ENCODE data around the gene WDR11.

WDR11 gene

DNA sequence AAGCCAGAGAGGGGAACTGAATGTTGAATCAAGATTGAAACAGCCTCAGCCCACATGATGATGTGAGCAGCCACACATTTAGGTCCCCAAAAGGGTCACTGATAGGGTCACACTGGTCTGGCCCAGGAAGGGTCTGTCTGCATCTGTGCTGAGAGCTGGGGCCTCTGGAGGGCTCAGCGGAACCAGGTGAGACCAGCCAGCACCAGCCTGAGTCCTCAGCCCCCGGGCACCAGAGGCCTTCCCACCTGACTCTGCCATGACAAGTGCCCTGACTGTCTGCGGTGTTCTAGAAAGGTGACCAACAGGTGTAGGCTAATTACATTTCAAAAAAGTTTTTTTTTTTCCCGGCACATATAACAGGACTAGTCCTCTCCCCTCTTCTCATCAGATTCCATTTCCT, 76.2 kb downstream of the WDR11 start:
- H2AFZ ChIP-seq (ENCODE audit: low read depth, low read length): no peak overlapping the region
- no peak overlapping the region for H2AK5ac ChIP-seq (ENCODE audit: low read length, severe bottlenecking)
- H3K9me3 ChIP-seq (ENCODE audit: control insufficient read depth, low read length): no peaks in the 10 kb centered on the region
- 72% methylated on average over 4 of the region's 4 CpGs for WGBS
- H4K8ac ChIP-seq (ENCODE audit: low read length): no peak overlapping the region
- no peak overlapping the region for H3K9ac ChIP-seq (ENCODE audit: low read length)
- no peak overlapping the region for H2BK15ac ChIP-seq (ENCODE audit: low read depth, poor library complexity, severe bottlenecking)
- peaks cover 0 to 5% of the 10 kb centered on the region in 2 experiments for H3K27me3 ChIP-seq (ENCODE audit: control insufficient read depth in 1 of 2, insufficient read depth in 1 of 2, low read length in 2 of 2)
- no peak overlapping the region for H3K4me3 ChIP-seq (ENCODE audit: insufficient read depth in 1 of 2, low read depth in 1 of 2, low read length in 2 of 2)
- no peak overlapping the region for H2BK12ac ChIP-seq (ENCODE audit: low read length in 2 of 2)
- no peak overlapping the region for H2BK120ac ChIP-seq (ENCODE audit: low read depth, low read length)
- no peak for DNase-seq
- H3K79me1 ChIP-seq (replicated peaks; ENCODE audit: low read length, poor library complexity, severe bottlenecking): no peaks in the 10 kb centered on the region
- no peak overlapping the region for H2BK5ac ChIP-seq (ENCODE audit: low read depth, low read length, poor library complexity, severe bottlenecking)
- H3K14ac ChIP-seq (ENCODE audit: low read length in 2 of 2): no peak overlapping the region
- no peak overlapping the region for H3K23ac ChIP-seq (ENCODE audit: low read length in 2 of 2)
- no peaks in the 10 kb centered on the region for H3K36me3 ChIP-seq (ENCODE audit: control insufficient read depth in 1 of 2, insufficient read depth in 2 of 2, low read depth in 1 of 2, low read length in 2 of 2)
- no peaks in the 10 kb centered on the region for H3K4me1 ChIP-seq (ENCODE audit: control insufficient read depth, insufficient read depth, low read depth, low read length)
- H3K27ac ChIP-seq (ENCODE audit: low read length, poor library complexity, severe bottlenecking): no peak overlapping the region
- H3K4ac ChIP-seq (ENCODE audit: low read depth in 1 of 2, low read length in 2 of 2): no peak overlapping the region
- no peak overlapping the region for H4K91ac ChIP-seq (ENCODE audit: low read length)
- H3K4me2 ChIP-seq (ENCODE audit: low read length, poor library complexity, severe bottlenecking): no peak overlapping the region
- H3K18ac ChIP-seq (ENCODE audit: low read depth in 1 of 2, low read length in 2 of 2): no peak overlapping the region

DNA sequence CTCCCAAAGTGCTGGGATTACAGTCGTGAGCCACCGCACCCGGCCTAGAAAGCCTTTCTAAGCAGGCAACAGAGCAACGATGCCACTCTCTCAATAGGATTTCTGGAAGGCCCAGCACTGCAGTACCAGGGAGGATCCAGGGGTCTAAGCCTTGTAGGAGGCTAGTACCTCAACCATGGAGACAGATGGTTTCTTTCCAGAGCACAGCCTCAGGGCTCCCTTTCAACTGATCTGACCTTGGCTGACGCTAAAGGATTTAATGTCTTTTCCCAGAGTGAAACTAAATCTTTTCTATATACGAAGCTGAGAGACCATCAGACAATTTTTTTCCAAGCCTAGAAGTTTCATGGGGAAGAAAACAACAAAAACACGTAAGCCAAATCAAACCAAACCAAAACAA, 78.0 kb downstream of the WDR11 start:
- Histone ChIP-seq H3K18ac (ENCODE audit: low read depth in 1 of 2, low read length in 2 of 2) (no peak overlapping the region), H2BK12ac (ENCODE audit: low read length in 2 of 2) (no peak overlapping the region), H3K4ac (ENCODE audit: low read depth in 1 of 2, low read length in 2 of 2) (no peak overlapping the region), H4K8ac (ENCODE audit: low read length) (no peak overlapping the region), H2AFZ (ENCODE audit: low read depth, low read length) (no peak overlapping the region), H2BK15ac (ENCODE audit: low read depth, poor library complexity, severe bottlenecking) (no peak overlapping the region), H3K27me3 (ENCODE audit: control insufficient read depth in 1 of 2, insufficient read depth in 1 of 2, low read length in 2 of 2) (peaks cover 0 to 5% of the 10 kb centered on the region in 2 experiments), H3K4me2 (ENCODE audit: low read length, poor library complexity, severe bottlenecking) (no peak overlapping the region), H3K23ac (ENCODE audit: low read length in 2 of 2) (no peak overlapping the region), H3K27ac (ENCODE audit: low read length, poor library complexity, severe bottlenecking) (no peak overlapping the region), H3K4me3 (ENCODE audit: insufficient read depth in 1 of 2, low read depth in 1 of 2, low read length in 2 of 2) (no peak overlapping the region), H2BK120ac (ENCODE audit: low read depth, low read length) (no peak overlapping the region), H3K79me1 (replicated peaks; ENCODE audit: low read length, poor library complexity, severe bottlenecking) (no peaks in the 10 kb centered on the region), H3K36me3 (ENCODE audit: control insufficient read depth in 1 of 2, insufficient read depth in 2 of 2, low read depth in 1 of 2, low read length in 2 of 2) (no peaks in the 10 kb centered on the region), H4K91ac (ENCODE audit: low read length) (no peak overlapping the region), H3K14ac (ENCODE audit: low read length in 2 of 2) (no peak overlapping the region), H2BK5ac (ENCODE audit: low read depth, low read length, poor library complexity, severe bottlenecking) (no peak overlapping the region), H3K4me1 (ENCODE audit: control insufficient read depth, insufficient read depth, low read depth, low read length) (no peaks in the 10 kb centered on the region), H3K9me3 (ENCODE audit: control insufficient read depth, low read length) (no peaks in the 10 kb centered on the region), H2AK5ac (ENCODE audit: low read length, severe bottlenecking) (no peak overlapping the region), H3K9ac (ENCODE audit: low read length) (no peak overlapping the region)
- 84% methylated on average over 7 of the region's 7 CpGs for WGBS
- no peak for DNase-seq

- no peak overlapping the region for H2BK15ac ChIP-seq (ENCODE audit: low read depth, poor library complexity, severe bottlenecking)
- H2AFZ ChIP-seq (ENCODE audit: low read depth, low read length): no peak overlapping the region
- no peak overlapping the region for H3K4me2 ChIP-seq (ENCODE audit: low read length, poor library complexity, severe bottlenecking)
- no peak overlapping the region for H4K91ac ChIP-seq (ENCODE audit: low read length)
- H3K18ac ChIP-seq (ENCODE audit: low read depth in 1 of 2, low read length in 2 of 2): no peak overlapping the region
- no peak overlapping the region for H4K8ac ChIP-seq (ENCODE audit: low read length)
- no peak overlapping the region for H3K14ac ChIP-seq (ENCODE audit: low read length in 2 of 2)
- no peak overlapping the region for H2BK5ac ChIP-seq (ENCODE audit: low read depth, low read length, poor library complexity, severe bottlenecking)
- no peak overlapping the region for H3K9ac ChIP-seq (ENCODE audit: low read length)
- H2AK5ac ChIP-seq (ENCODE audit: low read length, severe bottlenecking): no peak overlapping the region
- H2BK120ac ChIP-seq (ENCODE audit: low read depth, low read length): no peak overlapping the region
- 75% methylated on average over 3 of the region's 3 CpGs for WGBS
- H3K4ac ChIP-seq (ENCODE audit: low read depth in 1 of 2, low read length in 2 of 2): no peak overlapping the region
- no peak overlapping the region for H2BK12ac ChIP-seq (ENCODE audit: low read length in 2 of 2)
- no peak overlapping the region for H3K4me3 ChIP-seq (ENCODE audit: insufficient read depth in 1 of 2, low read depth in 1 of 2, low read length in 2 of 2)
- no peak for DNase-seq
- no peaks in the 10 kb centered on the region for H3K36me3 ChIP-seq (ENCODE audit: control insufficient read depth in 1 of 2, insufficient read depth in 2 of 2, low read depth in 1 of 2, low read length in 2 of 2)
- peaks cover 5% of the 10 kb centered on the region for H3K9me3 ChIP-seq (ENCODE audit: control insufficient read depth, low read length)
- H3K27ac ChIP-seq (ENCODE audit: low read length, poor library complexity, severe bottlenecking): no peak overlapping the region
- no peak overlapping the region for H3K23ac ChIP-seq (ENCODE audit: low read length in 2 of 2)
- no peaks in the 10 kb centered on the region for H3K79me1 ChIP-seq (replicated peaks; ENCODE audit: low read length, poor library complexity, severe bottlenecking)
- H3K4me1 ChIP-seq (ENCODE audit: control insufficient read depth, insufficient read depth, low read depth, low read length): no peaks in the 10 kb centered on the region
- H3K27me3 ChIP-seq (ENCODE audit: control insufficient read depth in 1 of 2, insufficient read depth in 1 of 2, low read length in 2 of 2): peaks cover 0 to 5% of the 10 kb centered on the region in 2 experiments
These were observed 80.3 kb downstream of the WDR11 start for GRCh38 chr10:120931423-120931822.

GRCh38 chr10:120931999-120932398, 80.8 kb downstream of the WDR11 start:
- no peak overlapping the region for H3K4me2 ChIP-seq (ENCODE audit: low read length, poor library complexity, severe bottlenecking)
- peaks cover 8% of the 10 kb centered on the region for H3K9me3 ChIP-seq (ENCODE audit: control insufficient read depth, low read length)
- H3K9ac ChIP-seq (ENCODE audit: low read length): no peak overlapping the region
- no peak overlapping the region for H4K91ac ChIP-seq (ENCODE audit: low read length)
- no peak overlapping the region for H3K14ac ChIP-seq (ENCODE audit: low read length in 2 of 2)
- H3K4me3 ChIP-seq (ENCODE audit: insufficient read depth in 1 of 2, low read depth in 1 of 2, low read length in 2 of 2): no peak overlapping the region
- H3K4me1 ChIP-seq (ENCODE audit: control insufficient read depth, insufficient read depth, low read depth, low read length): no peaks in the 10 kb centered on the region
- no peak overlapping the region for H2AK5ac ChIP-seq (ENCODE audit: low read length, severe bottlenecking)
- H3K23ac ChIP-seq (ENCODE audit: low read length in 2 of 2): no peak overlapping the region
- H2BK15ac ChIP-seq (ENCODE audit: low read depth, poor library complexity, severe bottlenecking): no peak overlapping the region
- H2BK5ac ChIP-seq (ENCODE audit: low read depth, low read length, poor library complexity, severe bottlenecking): no peak overlapping the region
- no peaks in the 10 kb centered on the region for H3K79me1 ChIP-seq (replicated peaks; ENCODE audit: low read length, poor library complexity, severe bottlenecking)
- peaks cover 0 to 5% of the 10 kb centered on the region in 2 experiments for H3K27me3 ChIP-seq (ENCODE audit: control insufficient read depth in 1 of 2, insufficient read depth in 1 of 2, low read length in 2 of 2)
- no peak overlapping the region for H4K8ac ChIP-seq (ENCODE audit: low read length)
- no peak overlapping the region for H3K18ac ChIP-seq (ENCODE audit: low read depth in 1 of 2, low read length in 2 of 2)
- no peak overlapping the region for H2BK120ac ChIP-seq (ENCODE audit: low read depth, low read length)
- no peak overlapping the region for H3K27ac ChIP-seq (ENCODE audit: low read length, poor library complexity, severe bottlenecking)
- no peak overlapping the region for H3K4ac ChIP-seq (ENCODE audit: low read depth in 1 of 2, low read length in 2 of 2)
- no peaks in the 10 kb centered on the region for H3K36me3 ChIP-seq (ENCODE audit: control insufficient read depth in 1 of 2, insufficient read depth in 2 of 2, low read depth in 1 of 2, low read length in 2 of 2)
- H2BK12ac ChIP-seq (ENCODE audit: low read length in 2 of 2): no peak overlapping the region
- DNase-seq: no peak
- 56% methylated on average over 4 of the region's 4 CpGs for WGBS
- H2AFZ ChIP-seq (ENCODE audit: low read depth, low read length): no peak overlapping the region

Measured in mesenchymal stem cell (in vitro differentiated cells and primary cell).